Panc1 (cell line): ENCODE data around the gene SLC2A1.

Experiments
- CTCF ChIP-seq: fragments of 450-650 bp; IDR thresholded peaks from 2 replicates; pipeline ENCODE4 v1.5.1; 2017; ENCODE audit warnings: mild to moderate bottlenecking
- POLR2AphosphoS5 ChIP-seq: IDR thresholded peaks from 2 replicates; pipeline ENCODE4 v1.6.1; 2012; ENCODE audit warnings: mild to moderate bottlenecking, low read depth, low read length, moderate library complexity
- SIN3A ChIP-seq: IDR thresholded peaks from 2 replicates; pipeline ENCODE4 v1.6.1; 2012; ENCODE audit warnings: low read depth, mild to moderate bottlenecking, low read length, moderate library complexity, borderline replicate concordance; ENCODE audit not compliant: insufficient read depth
- TCF7L2 ChIP-seq: IDR thresholded peaks from 2 replicates; pipeline ENCODE4 v1.6.1; 2011; ENCODE audit warnings: mild to moderate bottlenecking, low read depth, low read length, inconsistent platforms
- TF ChIP-seq, protein P1 (sequence below), 2 experiments: IDR thresholded peaks; 2 replicates each; pipeline ENCODE4 v1.6.1; 2011 to 2012; ENCODE audit warnings: low read depth in 2 of 2, control low read depth in 1 of 2, low read length in 1 of 2, mild to moderate bottlenecking in 1 of 2, moderate library complexity in 1 of 2; ENCODE audit not compliant: insufficient read depth in 1 of 2

DNA sequence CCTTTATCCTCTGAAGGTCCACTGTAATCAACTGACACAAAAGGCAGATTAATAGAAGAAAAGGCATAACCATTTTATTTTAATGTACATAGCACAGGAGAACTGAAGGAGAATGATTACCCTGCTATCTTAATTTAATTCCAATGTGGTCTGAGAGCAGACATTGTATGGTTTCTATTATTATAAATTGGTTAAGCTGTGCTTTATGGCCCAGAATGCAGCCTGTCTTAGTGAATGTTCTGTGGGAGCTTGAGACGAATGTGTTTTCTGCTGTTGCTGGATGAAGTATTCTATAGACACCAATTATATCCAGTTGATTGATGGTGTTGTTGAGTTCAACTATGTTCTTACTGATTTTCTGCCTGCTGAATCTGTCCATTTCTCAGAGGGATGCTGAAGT lies 25.0 kb upstream of the SLC2A1 start:
- no peak for TF ChIP-seq CTCF
- no peak for TF ChIP-seq POLR2AphosphoS5
- TF ChIP-seq TCF7L2 = no peak
- TF ChIP-seq, protein P1, sequence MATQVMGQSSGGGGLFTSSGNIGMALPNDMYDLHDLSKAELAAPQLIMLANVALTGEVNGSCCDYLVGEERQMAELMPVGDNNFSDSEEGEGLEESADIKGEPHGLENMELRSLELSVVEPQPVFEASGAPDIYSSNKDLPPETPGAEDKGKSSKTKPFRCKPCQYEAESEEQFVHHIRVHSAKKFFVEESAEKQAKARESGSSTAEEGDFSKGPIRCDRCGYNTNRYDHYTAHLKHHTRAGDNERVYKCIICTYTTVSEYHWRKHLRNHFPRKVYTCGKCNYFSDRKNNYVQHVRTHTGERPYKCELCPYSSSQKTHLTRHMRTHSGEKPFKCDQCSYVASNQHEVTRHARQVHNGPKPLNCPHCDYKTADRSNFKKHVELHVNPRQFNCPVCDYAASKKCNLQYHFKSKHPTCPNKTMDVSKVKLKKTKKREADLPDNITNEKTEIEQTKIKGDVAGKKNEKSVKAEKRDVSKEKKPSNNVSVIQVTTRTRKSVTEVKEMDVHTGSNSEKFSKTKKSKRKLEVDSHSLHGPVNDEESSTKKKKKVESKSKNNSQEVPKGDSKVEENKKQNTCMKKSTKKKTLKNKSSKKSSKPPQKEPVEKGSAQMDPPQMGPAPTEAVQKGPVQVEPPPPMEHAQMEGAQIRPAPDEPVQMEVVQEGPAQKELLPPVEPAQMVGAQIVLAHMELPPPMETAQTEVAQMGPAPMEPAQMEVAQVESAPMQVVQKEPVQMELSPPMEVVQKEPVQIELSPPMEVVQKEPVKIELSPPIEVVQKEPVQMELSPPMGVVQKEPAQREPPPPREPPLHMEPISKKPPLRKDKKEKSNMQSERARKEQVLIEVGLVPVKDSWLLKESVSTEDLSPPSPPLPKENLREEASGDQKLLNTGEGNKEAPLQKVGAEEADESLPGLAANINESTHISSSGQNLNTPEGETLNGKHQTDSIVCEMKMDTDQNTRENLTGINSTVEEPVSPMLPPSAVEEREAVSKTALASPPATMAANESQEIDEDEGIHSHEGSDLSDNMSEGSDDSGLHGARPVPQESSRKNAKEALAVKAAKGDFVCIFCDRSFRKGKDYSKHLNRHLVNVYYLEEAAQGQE (IDR thresholded peaks at IDR 0.05; ENCODE audit: insufficient read depth in 1 of 2, low read depth in 2 of 2, low read length in 1 of 2) = no peak
- TF ChIP-seq SIN3A = no peak
